T-helper 2 cell (primary cell): ENCODE measurements around the gene CPN2.

ENCODE experiments used
- DNase-seq, 5 experiments: peaks; one replicate each; pipeline versions ENCODE4 v3.0.0 to v3.0.0-alpha.2; 2012 to 2022

The CPN2 gene

GRCh38 chr3:194381460-194381875 is 30.3 kb upstream of the CPN2 start:
- no peak for DNase-seq

- no peak for DNase-seq
Observed at GRCh38 chr3:194380326-194380725, 29.2 kb upstream of the CPN2 start.

- no peak for DNase-seq
Observed at GRCh38 chr3:194379651-194380050, 28.5 kb upstream of the CPN2 start.

- no peak for DNase-seq
Observed at GRCh38 chr3:194379231-194379630, 28.1 kb upstream of the CPN2 start.

GRCh38 chr3:194377708-194378107 is 26.6 kb upstream of the CPN2 start:
- no peak for DNase-seq

GRCh38 chr3:194376241-194376560 is 25.1 kb upstream of the CPN2 start:
- DNase-seq = no peak

- no peak for DNase-seq
Observed at GRCh38 chr3:194375473-194376240, 24.5 kb upstream of the CPN2 start.

GRCh38 chr3:194374935-194375334 is 23.8 kb upstream of the CPN2 start:
- no peak for DNase-seq

GRCh38 chr3:194373899-194374298 is 22.8 kb upstream of the CPN2 start:
- DNase-seq = no peak

GRCh38 chr3:194373028-194373427 is 21.9 kb upstream of the CPN2 start:
- DNase-seq = no peak

- no peak for DNase-seq
Observed at GRCh38 chr3:194370753-194371152, 19.6 kb upstream of the CPN2 start.

- DNase-seq = no peak
Observed at GRCh38 chr3:194369522-194370279, 18.6 kb upstream of the CPN2 start, which contains the start of gene LRRC15. Gene LRRC15, minus strand, starts transcription at chr3:194369743. Its CDS starts 8,700 bp downstream, at chr3:194361043.

GRCh38 chr3:194368918-194369317 is 17.8 kb upstream of the CPN2 start:
- no peak for DNase-seq

GRCh38 chr3:194367992-194368841 is 17.1 kb upstream of the CPN2 start:
- DNase-seq = no peak

- no peak for DNase-seq
Observed at GRCh38 chr3:194365978-194366490, 14.9 kb upstream of the CPN2 start.

- no peak for DNase-seq
Observed at GRCh38 chr3:194365526-194365925, 14.4 kb upstream of the CPN2 start.

GRCh38 chr3:194364652-194365434 is 13.7 kb upstream of the CPN2 start:
- DNase-seq = no peak

GRCh38 chr3:194364314-194364651 is 13.2 kb upstream of the CPN2 start:
- no peak for DNase-seq

GRCh38 chr3:194360568-194360967 is 9.4 kb upstream of the CPN2 start:
- no peak for DNase-seq

GRCh38 chr3:194357681-194358080 is 6.6 kb upstream of the CPN2 start:
- no peak for DNase-seq

- no peak for DNase-seq
Observed at GRCh38 chr3:194355379-194355778, 4.3 kb upstream of the CPN2 start.

- no peak for DNase-seq
Observed at GRCh38 chr3:194354315-194354714, 3.2 kb upstream of the CPN2 start.
